VCaP (cell line): Measurements from ENCODE around the gene DUSP2.
A peak's percentile ranks its signal among the peaks of the same experiment; 100 is the strongest.

ENCODE experiments used
- H3K27ac ChIP-seq: fragments of 450-650 bp; 2 replicates; pipeline ENCODE4 v1.5.1; 2017
- TF ChIP-seq, protein P1 (sequence below): fragments of 450-650 bp; conservative IDR thresholded peaks from 2 replicates; pipeline ENCODE4 v1.5.1; 2017; ENCODE audit warnings: mild to moderate bottlenecking, moderate library complexity

The DUSP2 gene

DNA sequence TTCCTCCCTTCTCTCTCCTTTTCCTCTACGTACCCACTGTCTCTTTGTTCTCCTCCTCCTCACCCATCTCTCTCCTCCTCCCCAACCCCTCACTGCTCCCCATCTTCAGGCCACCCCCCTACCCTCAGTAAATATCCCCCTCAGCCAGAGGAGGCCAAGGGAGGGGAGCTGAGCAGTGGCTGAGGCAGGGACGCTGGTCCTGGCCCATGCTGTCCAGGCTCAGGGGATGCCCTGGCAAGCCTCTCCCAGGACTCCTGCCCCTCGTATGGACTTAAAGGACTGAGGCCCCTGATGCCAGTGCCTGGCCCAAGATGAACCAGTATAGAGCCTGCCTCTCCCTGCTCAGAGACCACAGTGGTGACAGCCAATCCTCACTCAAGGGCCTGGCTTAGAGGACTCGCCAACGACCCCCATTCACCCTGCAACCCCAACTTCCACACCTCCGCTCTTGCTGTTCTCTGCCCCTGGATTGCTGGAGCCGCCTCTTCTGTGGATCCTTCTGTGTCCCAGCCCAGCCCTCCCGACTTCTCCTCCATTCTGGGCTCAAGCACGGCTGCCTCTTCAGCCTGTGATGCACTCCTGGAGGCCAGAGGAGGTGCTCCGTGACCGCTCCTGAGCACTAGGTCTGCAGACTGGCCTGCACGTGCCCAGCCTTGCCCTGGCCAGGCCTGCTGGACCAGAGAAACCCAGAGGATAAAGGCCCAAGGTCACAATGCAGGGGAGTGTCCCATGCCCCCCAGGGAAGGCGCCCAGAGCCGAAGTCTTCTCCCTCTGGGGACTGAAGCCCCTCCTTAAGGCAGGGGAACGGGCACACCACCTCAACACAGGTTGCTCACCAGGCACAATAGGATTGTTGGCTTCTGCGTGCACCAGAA lies 9.5 kb upstream of the DUSP2 start:
- TF ChIP-seq, protein P1, sequence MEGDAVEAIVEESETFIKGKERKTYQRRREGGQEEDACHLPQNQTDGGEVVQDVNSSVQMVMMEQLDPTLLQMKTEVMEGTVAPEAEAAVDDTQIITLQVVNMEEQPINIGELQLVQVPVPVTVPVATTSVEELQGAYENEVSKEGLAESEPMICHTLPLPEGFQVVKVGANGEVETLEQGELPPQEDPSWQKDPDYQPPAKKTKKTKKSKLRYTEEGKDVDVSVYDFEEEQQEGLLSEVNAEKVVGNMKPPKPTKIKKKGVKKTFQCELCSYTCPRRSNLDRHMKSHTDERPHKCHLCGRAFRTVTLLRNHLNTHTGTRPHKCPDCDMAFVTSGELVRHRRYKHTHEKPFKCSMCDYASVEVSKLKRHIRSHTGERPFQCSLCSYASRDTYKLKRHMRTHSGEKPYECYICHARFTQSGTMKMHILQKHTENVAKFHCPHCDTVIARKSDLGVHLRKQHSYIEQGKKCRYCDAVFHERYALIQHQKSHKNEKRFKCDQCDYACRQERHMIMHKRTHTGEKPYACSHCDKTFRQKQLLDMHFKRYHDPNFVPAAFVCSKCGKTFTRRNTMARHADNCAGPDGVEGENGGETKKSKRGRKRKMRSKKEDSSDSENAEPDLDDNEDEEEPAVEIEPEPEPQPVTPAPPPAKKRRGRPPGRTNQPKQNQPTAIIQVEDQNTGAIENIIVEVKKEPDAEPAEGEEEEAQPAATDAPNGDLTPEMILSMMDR: no peak

DNA sequence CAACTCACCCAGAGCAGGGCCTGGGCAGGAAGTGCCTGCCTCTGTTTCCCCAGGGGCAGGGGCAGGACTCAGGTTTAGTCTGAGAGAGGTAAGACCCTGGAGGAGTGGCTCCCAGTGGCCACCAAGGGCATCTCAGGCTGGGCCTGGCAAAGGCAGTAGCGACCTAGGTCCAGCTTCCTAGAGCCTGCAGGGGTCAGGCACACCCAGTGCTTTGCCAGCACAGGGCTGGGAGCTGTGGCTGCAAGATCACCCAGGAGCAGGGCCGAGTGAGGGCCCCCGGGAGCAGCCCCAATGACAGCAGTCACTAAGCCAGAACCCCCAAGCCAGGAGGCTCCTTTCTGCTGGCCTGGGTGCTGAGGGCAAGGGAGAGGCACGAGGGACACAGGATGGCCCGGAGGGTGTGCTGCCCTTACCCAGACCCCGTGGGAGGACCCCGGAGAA lies 8.8 kb upstream of the DUSP2 start:
- H3K27ac ChIP-seq: no peak overlapping the region
- TF ChIP-seq, protein P1: 0 out of 2 replicates have a peak, but pooled peaks have one; percentile 9

More for the DNA sequence above, 9.5 kb upstream of the DUSP2 start:
- H3K27ac ChIP-seq: no peak overlapping the region

DNA sequence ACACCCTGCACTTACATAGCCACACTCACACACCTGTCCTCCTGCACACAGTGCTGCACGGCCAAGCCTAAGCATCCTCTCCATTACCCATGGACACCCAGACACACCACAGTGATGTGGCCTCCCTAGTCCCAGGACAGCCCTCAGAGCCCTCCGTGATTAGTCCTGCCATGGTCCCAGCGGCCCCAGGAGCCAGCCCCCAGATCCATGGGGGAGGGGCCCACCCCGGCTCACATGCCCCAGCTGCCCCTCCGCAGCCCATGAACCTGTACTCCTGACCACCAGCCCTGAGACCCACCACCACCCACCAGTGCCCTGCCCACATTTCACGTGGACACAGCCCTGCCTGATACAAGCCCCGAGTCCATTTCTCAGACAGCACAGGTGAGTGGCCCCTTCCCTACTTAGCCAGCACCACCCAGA lies 8.1 kb upstream of the DUSP2 start:
- TF ChIP-seq, protein P1: no peak
- no peak overlapping the region for H3K27ac ChIP-seq

DNA sequence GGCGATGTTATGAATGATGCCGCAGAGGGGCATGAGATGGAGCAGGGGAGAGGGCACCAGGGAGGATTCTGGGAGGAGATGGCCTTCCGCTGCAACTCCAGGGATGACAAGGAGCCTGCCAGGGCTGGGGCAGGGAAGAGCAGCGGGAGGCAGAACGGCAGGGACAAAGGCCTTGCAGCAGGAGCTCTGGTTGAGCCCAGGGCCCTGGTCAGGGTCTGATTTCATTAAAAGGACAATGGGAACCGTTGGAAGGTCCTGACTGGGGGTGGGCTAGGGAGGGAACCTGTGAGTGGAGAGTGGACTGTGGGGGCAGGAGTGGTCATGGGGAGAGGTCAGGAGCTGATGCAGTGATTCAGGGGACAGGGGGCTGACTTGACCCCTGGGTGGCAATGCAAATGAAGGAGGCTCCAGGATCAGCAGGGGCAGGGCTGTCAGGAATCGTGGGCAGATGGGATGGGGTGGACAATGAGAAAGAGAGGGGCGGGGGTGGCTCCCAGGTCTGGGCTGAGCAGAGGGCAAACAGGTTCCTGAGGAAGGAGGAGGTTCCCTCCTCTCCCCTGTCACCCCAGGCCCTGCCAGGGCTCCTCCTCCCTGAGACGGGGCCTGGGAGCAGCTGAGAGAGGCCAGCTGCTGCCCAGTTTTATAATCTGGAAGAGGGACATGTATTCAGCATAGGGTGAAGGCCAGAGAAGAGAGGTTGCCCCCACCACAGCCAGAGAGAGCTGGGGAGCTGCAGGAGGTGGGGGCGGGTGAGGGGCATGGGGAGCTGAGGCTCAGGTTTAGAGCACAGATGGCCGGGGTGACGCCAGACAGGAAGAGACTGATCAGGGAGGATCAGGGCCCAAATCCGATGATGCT lies 7.3 kb upstream of the DUSP2 start:
- H3K27ac ChIP-seq: no peak overlapping the region

DNA sequence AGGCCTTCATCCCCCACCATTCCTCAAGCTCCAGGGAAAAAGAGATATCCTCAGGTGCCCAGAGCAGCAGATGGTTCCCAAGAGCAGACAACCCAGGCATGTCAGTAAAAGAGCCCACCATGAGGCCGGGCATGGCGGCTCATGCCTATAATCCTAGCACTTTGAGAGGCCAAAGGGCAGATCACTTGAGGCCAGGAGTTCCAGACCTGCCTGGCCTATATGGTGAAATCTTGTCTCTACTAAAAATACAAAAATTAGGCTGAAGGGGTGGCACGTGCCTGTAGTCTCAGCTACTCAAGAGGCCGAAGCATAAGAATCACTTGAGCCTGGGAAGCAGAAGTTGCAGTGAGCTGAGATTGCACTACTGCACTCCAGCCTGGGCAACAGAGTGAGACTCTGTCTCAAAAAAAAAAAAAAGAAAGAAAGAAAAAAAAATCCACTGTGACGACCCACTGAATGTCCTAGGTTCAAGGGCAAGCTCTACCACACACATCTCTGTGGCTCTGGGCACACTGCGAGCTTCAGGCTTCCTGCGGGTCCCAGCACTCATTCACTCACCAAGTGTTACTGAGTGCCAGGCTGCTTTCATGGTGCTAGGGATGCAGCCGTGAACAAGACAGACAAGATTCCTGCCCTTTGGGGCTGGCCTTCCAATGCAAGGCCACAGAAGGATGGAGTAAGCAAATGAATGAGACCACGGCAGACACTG lies 6.5 kb upstream of the DUSP2 start:
- TF ChIP-seq, protein P1: no peak
- H3K27ac ChIP-seq: no peak overlapping the region

More for the DNA sequence above, 7.3 kb upstream of the DUSP2 start:
- TF ChIP-seq, protein P1: no peak

DNA sequence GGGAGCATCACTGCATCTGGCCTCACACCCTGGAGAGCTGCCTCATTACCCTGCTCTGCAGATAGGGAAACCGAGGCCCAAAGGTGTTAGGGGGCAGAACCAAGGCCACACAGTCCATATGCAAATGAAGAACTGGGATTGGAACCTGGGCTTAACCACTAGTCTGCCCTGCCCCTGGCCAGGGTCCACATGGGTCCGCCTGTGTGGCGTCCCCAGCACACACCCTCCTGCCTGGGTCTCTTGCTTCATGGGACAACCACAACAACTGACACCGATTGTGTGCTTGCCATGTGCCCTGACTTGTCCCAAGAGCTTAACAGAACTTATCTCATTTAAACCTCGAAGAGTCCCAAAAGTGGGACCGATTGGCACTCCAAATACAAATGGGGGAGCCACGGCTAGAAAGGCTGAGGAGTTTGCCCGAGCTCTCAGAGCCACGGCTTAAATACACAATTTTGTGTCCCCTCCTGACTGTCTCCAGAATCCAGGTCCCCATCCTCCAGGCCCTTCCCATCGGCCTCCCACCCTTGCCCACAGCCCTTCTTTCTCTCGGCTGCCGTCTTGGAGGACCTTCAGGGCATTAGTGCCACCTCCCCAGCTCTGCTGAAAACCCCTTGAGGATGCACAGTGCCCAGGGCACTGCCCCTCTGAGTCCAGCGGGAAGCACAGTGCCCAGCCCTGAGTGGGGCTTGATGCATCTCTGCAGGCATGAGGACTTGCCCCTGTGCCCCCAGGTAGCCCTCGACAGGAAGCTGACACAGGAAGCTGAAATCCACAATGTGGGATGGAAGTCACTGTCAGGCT lies 5.8 kb upstream of the DUSP2 start:
- no peak overlapping the region for H3K27ac ChIP-seq
- TF ChIP-seq, protein P1: no peak
